Right cardiac atrium (tissue), 5 donors: ENCODE data around the gene GCSAML. TPM values are rescaled to one million over a fixed set of nuclear protein-coding genes. Genes with fewer than 3 reads are reported as not detected.
"Not testable (repeated sequence)": the region's sequence is repeated elsewhere in the genome, so short reads cannot be mapped to it uniquely, and the experiment has no call there.

Experiments
- ATAC-seq, 2 donors: fragments of 200-7000 bp; cut with Tn5 transposase; one replicate each; pipeline versions ENCODE4 v1.8.0 to v1.9.1; 2020; ENCODE audit warnings: moderate library complexity in 2 of 2, mild to moderate bottlenecking in 1 of 2
- DNase-seq, 3 donors: peaks; one replicate each; pipeline ENCODE4 v3.0.0-alpha.2; 2020
- H3K27ac ChIP-seq: one replicate; pipeline ENCODE4 v1.5.1; 2013; ENCODE audit warnings: mild to moderate bottlenecking, low read length, control low read depth, moderate library complexity
- H3K27me3 ChIP-seq: one replicate; pipeline ENCODE4 v1.6.1; 2013; ENCODE audit not compliant: control insufficient read depth, insufficient read depth
- H3K4me1 ChIP-seq: one replicate; pipeline ENCODE4 v1.6.1; 2013; ENCODE audit warnings: low read length; ENCODE audit not compliant: control insufficient read depth, insufficient read depth
- H3K4me3 ChIP-seq: one replicate; pipeline ENCODE4 v1.5.1; 2013; ENCODE audit warnings: low read length, control low read depth
- H3K9me3 ChIP-seq: one replicate; pipeline ENCODE4 v1.6.1; 2013; ENCODE audit warnings: low read length; ENCODE audit not compliant: control insufficient read depth
- WGBS: extraction: QIAGEN DNeasy Blood & Tissue Kit; methylation state at CpG from one replicate; pipeline ENCODE4 v1.1.7; 2013; 5-methylcytosine and 5-hydroxymethylcytosine counted together
- intact Hi-C, 4 donors: fragments of 100-400 bp; cut with DNase I; formaldehyde crosslinking; loops; one replicate each; pipeline versions ENCODE4 v1.11.0 to v1.14.0; 2022 to 2023
- long read RNA-seq, 4 donors: library from polyadenylated mRNA; unstranded; transcript quantifications; one replicate each; pipeline ENCODE4 v2.0.0, GENCODE V29; 2020 to 2021
- polyA plus RNA-seq: library from polyadenylated mRNA; stranded (reverse); fragments of 200-250 nt; gene quantifications from one replicate; pipeline ENCODE4 v1.2.3, GENCODE V29; 2013
- total RNA-seq, 4 donors: library from RNA; stranded (reverse); fragmentation: NEBNext Ultra II Directional; extraction: Animal tissue kit (Norgen Biotek cat#: 25700); gene quantifications; one replicate each; pipeline ENCODE4 v1.2.1, GENCODE V29; 2021
- donor health status: healthy with polysubstance abuse.
- donor health status: DM: no; HTN: yes; CAD: no.
- donor health status: DM: no; HTN: no; CAD: no.
- donor health status: DM: no; HTN: yes; CAD: no; lungs with severe emphysema.
- donor health status: DM: yes; HTN: yes; CAD: no.

GCSAML gene
- total RNA-seq, result under 1 TPM in 2 of 4 donors, not detected in 2; 0.09 to 0.17 TPM
- polyA plus RNA-seq, result not detected
- long read RNA-seq, donor 1, result 0 reads
- long read RNA-seq, donor 2, result 0 reads
- long read RNA-seq, donor 3, result 0 reads
- long read RNA-seq, donor 4, result 0 reads

DNA sequence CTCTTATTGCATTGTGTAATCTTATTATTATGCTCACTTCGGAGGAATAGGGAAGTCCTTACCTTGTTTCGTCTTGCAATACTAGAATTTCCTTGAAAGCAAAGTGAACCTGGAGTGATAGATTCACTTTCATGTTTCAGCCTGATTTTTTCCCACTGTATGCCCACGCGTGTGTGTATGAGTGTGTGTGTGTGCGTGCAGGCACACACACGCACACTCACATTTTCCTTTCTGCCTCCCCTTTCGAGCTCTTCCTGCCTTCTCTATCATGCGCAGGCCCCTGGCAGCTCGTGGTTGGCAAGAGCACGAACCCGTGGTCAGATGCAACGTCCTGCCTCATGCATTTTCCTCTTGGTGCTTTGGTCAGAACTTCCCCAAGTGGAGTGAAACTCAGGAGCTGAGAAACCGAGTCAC, at the start of gene GCSAML:
GCSAML (plus strand) TSS at position 366 of the 414 bp plus-strand sequence. CDS start 58 bp downstream, outside the sequence.
- no peak for ATAC-seq
- Histone ChIP-seq H3K27ac (no peak within 1 kb of the TSS), H3K9me3 (no peaks in the 10 kb centered on the region), H3K4me1 (no peaks in the 10 kb centered on the region), H3K4me3 (no peak within 1 kb of the TSS), H3K27me3 (no peaks in the 10 kb centered on the region)
- WGBS, result 77% methylated on average over 13 of the region's 13 CpGs
- intact Hi-C loops, result no loop called here
- DNase-seq, result no peak

DNA sequence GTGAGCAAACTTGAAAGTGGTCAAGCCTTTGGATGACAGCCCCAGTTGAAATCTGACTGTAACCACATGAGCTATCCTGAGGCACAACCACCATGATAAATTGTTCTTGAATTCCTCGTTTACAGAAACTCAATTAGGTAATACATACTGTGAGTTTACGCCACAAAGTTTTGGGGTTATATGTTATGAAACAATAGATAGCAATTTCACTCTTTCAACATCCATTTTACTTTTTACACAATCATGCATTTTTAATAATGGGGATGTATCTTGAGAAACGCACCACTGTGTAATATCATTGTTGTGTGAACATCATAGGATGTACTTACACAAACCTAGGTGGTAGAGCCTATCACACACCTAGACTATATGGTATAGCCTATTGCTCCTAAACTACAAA, 48.1 kb upstream of the GCSAML start:
- no peak overlapping the region for H3K4me3 ChIP-seq
- no peak overlapping the region for H3K27ac ChIP-seq
- 50% methylated on average over 3 of the region's 3 CpGs for whole genome bisulfite sequencing
- no peaks in the 10 kb centered on the region for H3K27me3 ChIP-seq
- ATAC-seq (no peak), DNase-seq (no peak)
- H3K9me3 ChIP-seq, result no peaks in the 10 kb centered on the region
- intact Hi-C loops, result no loop called here
- H3K4me1 ChIP-seq, result no peaks in the 10 kb centered on the region

DNA sequence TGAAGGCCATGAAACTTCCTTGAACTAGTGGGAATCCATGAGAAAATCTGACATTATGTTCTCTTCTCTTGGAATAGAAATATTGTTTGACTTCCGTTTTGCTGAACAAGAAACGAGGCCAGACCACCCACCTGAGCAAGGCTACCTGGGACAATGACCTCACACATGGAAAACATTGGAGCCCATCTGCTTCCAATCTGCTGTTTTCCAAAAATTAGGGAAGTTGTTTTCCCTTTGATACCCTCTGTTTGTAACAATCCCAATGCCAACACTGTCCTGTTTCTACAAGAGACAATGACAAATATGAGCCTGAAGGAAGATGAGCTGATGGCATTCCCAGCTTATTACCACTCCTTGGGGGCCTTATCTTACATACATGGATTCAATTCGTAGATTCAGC, 42.1 kb upstream of the GCSAML start:
- H3K27me3 ChIP-seq, result no peaks in the 10 kb centered on the region
- H3K9me3 ChIP-seq, result no peaks in the 10 kb centered on the region
- 29% methylated on average over 3 of the region's 3 CpGs for WGBS
- H3K27ac ChIP-seq, result no peak overlapping the region
- no peaks in the 10 kb centered on the region for H3K4me1 ChIP-seq
- intact Hi-C loops, result no loop called here
- no peak overlapping the region for H3K4me3 ChIP-seq
- no peak for ATAC-seq
- DNase-seq, result no peak

- peak in 2 of 3 donors; percentile 37 to 40 for DNase-seq
Measured at GRCh38 chr1:247517795-247518612, 30.9 kb upstream of the GCSAML start.

DNA sequence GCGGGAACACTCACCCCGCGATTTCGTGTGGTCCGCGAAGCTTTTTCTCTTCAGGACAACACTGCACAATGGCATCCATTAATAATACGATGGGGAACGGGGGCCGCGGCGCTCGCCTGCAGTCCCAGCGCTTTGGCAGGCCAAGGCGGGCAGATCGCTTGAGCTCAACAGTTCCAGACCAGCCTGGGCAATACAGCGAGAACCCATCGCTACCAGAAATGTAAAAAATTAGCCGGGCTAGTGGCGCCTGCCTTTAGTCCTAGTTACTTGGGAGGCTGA, 30.4 kb upstream of the GCSAML start:
- no peaks in the 10 kb centered on the region for H3K27me3 ChIP-seq
- H3K4me1 ChIP-seq, result no peaks in the 10 kb centered on the region
- H3K9me3 ChIP-seq, result no peaks in the 10 kb centered on the region
- intact Hi-C loops, result no loop called here
- no peak overlapping the region for H3K27ac ChIP-seq
- DNase-seq, result peak in 1 of 3 donors; percentile 20
- no peak for ATAC-seq
- 76% methylated on average over 19 of the region's 19 CpGs for WGBS
- no peak overlapping the region for H3K4me3 ChIP-seq

More at GRCh38 chr1:247517795-247518612, 30.9 kb upstream of the GCSAML start:
- ATAC-seq, result peak in 1 of 2 donors; percentile 28
- Histone ChIP-seq H3K27me3 (no peaks in the 10 kb centered on the region), H3K9me3 (no peaks in the 10 kb centered on the region), H3K4me3 (no peak overlapping the region), H3K4me1 (no peaks in the 10 kb centered on the region), H3K27ac (no peak overlapping the region)
- 43% methylated on average over 72 of the region's 72 CpGs for WGBS
- intact Hi-C loops, result no loop called here

DNA sequence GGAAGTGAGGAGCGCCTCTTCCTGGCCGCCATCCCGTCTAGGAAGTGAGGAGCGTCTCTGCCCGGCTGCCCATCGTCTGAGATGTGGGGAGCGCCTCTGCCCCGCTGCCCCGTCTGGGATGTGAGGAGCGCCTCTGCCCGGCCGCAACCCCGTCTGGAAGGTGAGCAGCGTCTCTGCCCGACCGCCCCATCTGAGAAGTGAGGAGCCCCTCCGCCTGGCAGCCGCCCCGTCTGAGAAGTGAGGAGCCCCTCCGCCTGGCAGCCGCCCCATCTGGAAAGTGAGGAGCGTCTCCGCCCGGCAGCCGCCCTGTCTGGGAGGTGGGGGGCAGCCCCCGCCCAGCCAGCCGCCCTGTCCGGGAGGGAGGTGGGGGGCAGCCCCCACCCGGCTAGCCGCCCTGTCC, 27.0 kb upstream of the GCSAML start:
- WGBS, result 91% methylated on average over 23 of the region's 30 CpGs
- intact Hi-C loops, H3K27me3 ChIP-seq, H3K9me3 ChIP-seq, H3K4me3 ChIP-seq, H3K4me1 ChIP-seq, H3K27ac ChIP-seq, ATAC-seq: not testable (repeated sequence)
- DNase-seq, result peak in 1 of 3 donors; percentile 38

DNA sequence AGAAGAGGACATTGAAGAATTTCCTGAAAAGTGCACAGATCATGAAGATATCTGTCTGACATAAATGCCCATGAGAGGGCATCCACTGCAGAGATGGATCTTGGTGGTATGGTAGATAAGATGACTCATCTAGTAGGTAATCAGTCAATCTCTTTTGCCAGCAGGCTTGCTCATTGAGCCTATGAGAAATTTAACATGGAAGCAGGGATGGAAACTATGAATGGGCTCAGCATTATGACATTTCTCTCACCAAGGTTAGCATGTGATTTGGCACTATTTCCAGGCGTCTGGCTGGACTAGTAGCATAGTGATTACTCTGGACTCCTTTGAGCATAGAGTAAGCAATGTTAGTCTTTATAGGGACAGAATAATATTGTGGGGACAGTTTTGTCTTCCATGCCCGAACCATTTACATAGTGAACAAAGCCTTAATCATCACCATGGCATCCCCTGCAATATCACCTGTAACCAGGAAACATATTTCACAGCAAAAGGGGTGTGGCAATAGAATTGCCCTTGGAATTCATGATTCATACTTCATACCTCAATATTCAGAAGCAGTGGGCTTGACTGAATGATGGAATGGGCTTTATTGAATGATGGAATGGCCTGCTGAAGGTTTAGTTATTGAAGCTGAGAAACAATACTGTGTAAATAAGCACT, 20.0 kb upstream of the GCSAML start:
- Histone ChIP-seq H3K27ac (no peak overlapping the region), H3K27me3 (no peaks in the 10 kb centered on the region), H3K4me3 (no peak overlapping the region), H3K9me3 (no peaks in the 10 kb centered on the region), H3K4me1 (no peaks in the 10 kb centered on the region)
- DNase-seq (no peak), ATAC-seq (no peak)
- intact Hi-C loops, result no loop called here
- WGBS, result 66% methylated on average over 2 of the region's 2 CpGs

GRCh38 chr1:247529771-247530355, 19.1 kb upstream of the GCSAML start:
- intact Hi-C loops, result no loop called here
- H3K4me1 ChIP-seq, result no peaks in the 10 kb centered on the region
- DNase-seq (no peak), ATAC-seq (no peak)
- 83% methylated on average over 1 of the region's 1 CpG for WGBS
- H3K27me3 ChIP-seq, result no peaks in the 10 kb centered on the region
- peaks cover 2% of the 10 kb centered on the region for H3K9me3 ChIP-seq
- no peak overlapping the region for H3K4me3 ChIP-seq
- no peak overlapping the region for H3K27ac ChIP-seq

GRCh38 chr1:247530785-247531184, 18.1 kb upstream of the GCSAML start:
- H3K27me3 ChIP-seq, result no peaks in the 10 kb centered on the region
- no peaks in the 10 kb centered on the region for H3K4me1 ChIP-seq
- H3K4me3 ChIP-seq, result no peak overlapping the region
- DNase-seq, result peak in 1 of 3 donors; percentile 47
- peaks cover 2% of the 10 kb centered on the region for H3K9me3 ChIP-seq
- H3K27ac ChIP-seq, result no peak overlapping the region
- ATAC-seq, result peak; percentile 36
- intact Hi-C loops, result no loop called here
- WGBS, result 41% methylated on average over 41 of the region's 41 CpGs

- no peaks in the 10 kb centered on the region for H3K4me1 ChIP-seq
- H3K27ac ChIP-seq, result no peak overlapping the region
- ATAC-seq, result no peak
- H3K27me3 ChIP-seq, result no peaks in the 10 kb centered on the region
- H3K4me3 ChIP-seq, result no peak overlapping the region
- no peak for DNase-seq
- 89% methylated on average over 8 of the region's 8 CpGs for WGBS
- intact Hi-C loops, result no loop called here
- peaks cover 2% of the 10 kb centered on the region for H3K9me3 ChIP-seq
Measured at GRCh38 chr1:247531937-247532336, 17.0 kb upstream of the GCSAML start.

- intact Hi-C loops, result no loop called here
- DNase-seq (no peak), ATAC-seq (no peak)
- H3K4me1 ChIP-seq, result no peaks in the 10 kb centered on the region
- 66% methylated on average over 3 of the region's 3 CpGs for WGBS
- no peak overlapping the region for H3K4me3 ChIP-seq
- peaks cover 3% of the 10 kb centered on the region for H3K9me3 ChIP-seq
- no peaks in the 10 kb centered on the region for H3K27me3 ChIP-seq
- no peak overlapping the region for H3K27ac ChIP-seq
Measured at GRCh38 chr1:247535402-247535801, 13.5 kb upstream of the GCSAML start.
